Measurements from ENCODE around the gene TRIM61.
A peak's percentile ranks its signal among the peaks of the same experiment; 100 is the strongest.
"Not testable (repeated sequence)": the region's sequence is repeated elsewhere in the genome, so short reads cannot be mapped to it uniquely, and the experiment has no call there.

Gene TRIM61

GRCh38 chr4:164977243-164978164, at the start of gene TRIM61:
Gene TRIM61 (minus strand): TSS chr4:164977657. CDS start chr4:164970002, 7,655 bp downstream.
- Mint-ChIP-seq H3K4me3 (peak within 1 kb of the TSS; percentile 90), H3K27ac (peak within 1 kb of the TSS; percentile 69)
- peak; percentile 58 for DNase-seq

GRCh38 chr4:165025782-165026181, 48.3 kb upstream of the TRIM61 start:
- not testable (repeated sequence) for H3K9me3 Mint-ChIP-seq; H3K4me3 Mint-ChIP-seq; H3K4me1 Mint-ChIP-seq; H3K27me3 Mint-ChIP-seq (ENCODE audit: low read depth, poor library complexity); DNase-seq; H3K36me3 Mint-ChIP-seq (ENCODE audit: low read depth); H3K27ac Mint-ChIP-seq

More at GRCh38 chr4:164977243-164978164, at the start of gene TRIM61:
- Mint-ChIP-seq H3K9me3 (peaks cover 8% of the 10 kb centered on the region), H3K27me3 (ENCODE audit: low read depth, poor library complexity) (peaks cover 3% of the 10 kb centered on the region), H3K4me1 (peaks cover 28% of the 10 kb centered on the region), H3K36me3 (ENCODE audit: low read depth) (peaks cover 9% of the 10 kb centered on the region)
- TF ChIP-seq CTCF (IDR thresholded peaks at IDR 0.05) = no peak

- H3K27ac Mint-ChIP-seq; H3K4me3 Mint-ChIP-seq; H3K27me3 Mint-ChIP-seq (ENCODE audit: low read depth, poor library complexity); H3K36me3 Mint-ChIP-seq (ENCODE audit: low read depth); DNase-seq; H3K4me1 Mint-ChIP-seq; H3K9me3 Mint-ChIP-seq: not testable (repeated sequence)
Measured at GRCh38 chr4:165019995-165020394, 42.5 kb upstream of the TRIM61 start.

GRCh38 chr4:165016971-165017370, 39.5 kb upstream of the TRIM61 start:
- peaks cover 6% of the 10 kb centered on the region for H3K9me3 Mint-ChIP-seq
- H3K27me3 Mint-ChIP-seq (ENCODE audit: low read depth, poor library complexity) = peaks cover 3% of the 10 kb centered on the region
- no peaks in the 10 kb centered on the region for H3K4me1 Mint-ChIP-seq
- no peak overlapping the region for H3K27ac Mint-ChIP-seq
- peak; percentile 9 for DNase-seq
- peak; percentile 13 for TF ChIP-seq CTCF (IDR thresholded peaks at IDR 0.05)
- peaks cover 4% of the 10 kb centered on the region for H3K36me3 Mint-ChIP-seq (ENCODE audit: low read depth)
- no peak overlapping the region for H3K4me3 Mint-ChIP-seq

- H3K27me3 Mint-ChIP-seq (ENCODE audit: low read depth, poor library complexity) = peaks cover 10% of the 10 kb centered on the region
- no peak overlapping the region for H3K4me3 Mint-ChIP-seq
- no peak overlapping the region for H3K27ac Mint-ChIP-seq
- peaks cover 8% of the 10 kb centered on the region for H3K4me1 Mint-ChIP-seq
- TF ChIP-seq CTCF (IDR thresholded peaks at IDR 0.05) = no peak
- no peaks in the 10 kb centered on the region for H3K36me3 Mint-ChIP-seq (ENCODE audit: low read depth)
- DNase-seq = no peak
- H3K9me3 Mint-ChIP-seq = no peaks in the 10 kb centered on the region
Measured at GRCh38 chr4:165013691-165014090, 36.2 kb upstream of the TRIM61 start.

- no peak for DNase-seq
- TF ChIP-seq CTCF (IDR thresholded peaks at IDR 0.05) = no peak
- H3K4me1 Mint-ChIP-seq = peaks cover 29% of the 10 kb centered on the region
- H3K27ac Mint-ChIP-seq = no peak overlapping the region
- H3K4me3 Mint-ChIP-seq = no peak overlapping the region
- H3K9me3 Mint-ChIP-seq = no peaks in the 10 kb centered on the region
- H3K36me3 Mint-ChIP-seq (ENCODE audit: low read depth) = no peaks in the 10 kb centered on the region
- H3K27me3 Mint-ChIP-seq (ENCODE audit: low read depth, poor library complexity) = peaks cover 7% of the 10 kb centered on the region
Measured at GRCh38 chr4:165011403-165011802, 33.9 kb upstream of the TRIM61 start.

- Mint-ChIP-seq H3K4me1 (peaks cover 33% of the 10 kb centered on the region), H3K9me3 (no peaks in the 10 kb centered on the region), H3K4me3 (no peak overlapping the region), H3K27me3 (ENCODE audit: low read depth, poor library complexity) (peaks cover 7% of the 10 kb centered on the region), H3K36me3 (ENCODE audit: low read depth) (no peaks in the 10 kb centered on the region), H3K27ac (no peak overlapping the region)
- TF ChIP-seq CTCF (IDR thresholded peaks at IDR 0.05) = no peak
- no peak for DNase-seq
Measured at GRCh38 chr4:165010991-165011390, 33.5 kb upstream of the TRIM61 start.
